ENCODE measurements around the gene NDRG2. TPM values are rescaled to one million over a fixed set of nuclear protein-coding genes. Genes with fewer than 3 reads are reported as not detected.

The NDRG2 gene
- total RNA-seq, 1 experiment from 2014 or later, result 18.9 TPM

GRCh38 chr14:20980906-20981305 is 44.0 kb downstream of the NDRG2 start:
- no peaks in the 10 kb centered on the region for H3K36me3 ChIP-seq (ENCODE audit: control insufficient read depth in 1 of 2, insufficient read depth in 2 of 2, low read length in 2 of 2)
- no peaks in the 10 kb centered on the region for H3K9me2 ChIP-seq (ENCODE audit: insufficient read depth)
- no peaks in the 10 kb centered on the region for H3K79me2 ChIP-seq (ENCODE audit: insufficient read depth, low read length)
- no peaks in the 10 kb centered on the region for H3K4me1 ChIP-seq (ENCODE audit: control insufficient read depth in 1 of 2, insufficient read depth in 2 of 2, low read length in 2 of 2)
- no TSS peak for BruUV-seq (replicated peaks)
- intact Hi-C loops (cut with micrococcal nuclease), result no loop called here
- H3K4me3 ChIP-seq (replicated peaks in 1 of 2; ENCODE audit: low read depth in 1 of 2, low read length in 2 of 2), result no peak overlapping the region
- no peak overlapping the region for H3K27ac ChIP-seq (ENCODE audit: low read depth, low read length)
- DNase-seq (ENCODE audit: low read depth, low spot score), result no peak
- H3K4me2 ChIP-seq (ENCODE audit: low read length), result no peak overlapping the region
- TF ChIP-seq POLR2AphosphoS5 (IDR thresholded peaks at IDR 0.05; ENCODE audit: low read depth, low read length) (no peak), ZFX (IDR thresholded peaks at IDR 0.05) (no peak), SP1 (IDR thresholded peaks at IDR 0.05; ENCODE audit: low read depth) (no peak), EZH2 (IDR thresholded peaks at IDR 0.05) (no peak), EZH2phosphoT487 (IDR thresholded peaks at IDR 0.05; ENCODE audit: borderline replicate concordance) (no peak), REST (IDR thresholded peaks at IDR 0.05; ENCODE audit: low read depth) (no peak), RAD21 (IDR thresholded peaks at IDR 0.05; ENCODE audit: low read depth) (no peak), CTCF (IDR thresholded peaks at IDR 0.05 in 2 of 3, conservative IDR thresholded peaks at IDR 0.05 in 1 of 3; ENCODE audit: borderline replicate concordance in 1 of 3, insufficient read depth in 1 of 3, low read depth in 2 of 3, low read length in 2 of 3) (no peak)
- POLR2A ChIA-PET, result no interaction called here
- CTCF ChIA-PET, result interaction anchor here (0.9 to 5.1 kb wide), 2 partner anchors 10 to 34 kb away, joined by 3 to 27 read pairs; no protein-coding TSS in a partner anchor
- no peak overlapping the region for H3K9ac ChIP-seq (ENCODE audit: low read length)
- no peak for ATAC-seq
- H3K27me3 ChIP-seq (ENCODE audit: insufficient read depth, low read length), result no peaks in the 10 kb centered on the region
- H2AFZ ChIP-seq (ENCODE audit: low read depth, low read length, poor library complexity, severe bottlenecking), result no peak overlapping the region
- no peaks in the 10 kb centered on the region for H4K20me1 ChIP-seq (ENCODE audit: insufficient read depth)
- no peaks in the 10 kb centered on the region for H3K9me3 ChIP-seq (ENCODE audit: control insufficient read depth in 1 of 2, insufficient read depth in 1 of 2, low read depth in 1 of 2, low read length in 2 of 2)
- RAD21 ChIA-PET (ENCODE audit: low non-redundant PET in 1 of 2, low total read pairs in 2 of 2, uncharacterized antibody in 2 of 2, unreplicated experiment in 2 of 2), result no interaction called here

Measured in HCT116 (cell line).